Measurements from ENCODE around the gene PATJ.

PATJ gene

GRCh38 chr1:61754545-61754944 is 12.3 kb downstream of the PATJ start:
- Histone ChIP-seq H3K27me3 (no peaks in the 10 kb centered on the region), H3K36me3 (no peaks in the 10 kb centered on the region), H3K4me3 (ENCODE audit: low read depth in 1 of 2, low read length in 1 of 2) (no peak overlapping the region), H3K9me3 (no peaks in the 10 kb centered on the region), H3K27ac (no peak overlapping the region), H3K4me1 (ENCODE audit: control insufficient read depth in 1 of 2, insufficient read depth in 1 of 2, low read depth in 1 of 2, low read length in 1 of 2) (no peaks in the 10 kb centered on the region)
- TF ChIP-seq CTCF (IDR thresholded peaks at IDR 0.05): no peak

DNA sequence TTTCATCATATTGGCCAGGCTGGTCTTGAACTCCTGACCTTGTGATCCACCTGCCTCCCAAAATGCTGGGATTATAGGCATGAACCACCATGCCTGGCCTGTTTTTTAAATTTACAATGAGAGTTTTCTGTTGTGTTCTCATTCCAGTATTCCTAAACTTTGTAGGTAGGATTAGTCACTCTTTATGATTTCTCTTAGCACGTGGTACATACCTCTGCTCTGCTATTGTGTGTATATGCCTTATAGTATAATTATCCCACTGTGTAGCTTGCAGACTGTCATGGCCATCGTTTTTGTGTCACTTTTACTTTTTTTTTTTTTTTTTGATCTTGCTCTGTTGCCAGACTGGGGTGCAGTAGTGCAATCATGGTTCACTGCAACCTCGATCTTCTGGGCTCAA is 14.5 kb downstream of the PATJ start:
- no peaks in the 10 kb centered on the region for H3K9me3 ChIP-seq
- no peaks in the 10 kb centered on the region for H3K36me3 ChIP-seq
- no peak overlapping the region for H3K27ac ChIP-seq
- no peak for TF ChIP-seq CTCF (IDR thresholded peaks at IDR 0.05)
- no peak overlapping the region for H3K4me3 ChIP-seq (ENCODE audit: low read depth in 1 of 2, low read length in 1 of 2)
- no peaks in the 10 kb centered on the region for H3K4me1 ChIP-seq (ENCODE audit: control insufficient read depth in 1 of 2, insufficient read depth in 1 of 2, low read depth in 1 of 2, low read length in 1 of 2)
- H3K27me3 ChIP-seq: no peaks in the 10 kb centered on the region

DNA sequence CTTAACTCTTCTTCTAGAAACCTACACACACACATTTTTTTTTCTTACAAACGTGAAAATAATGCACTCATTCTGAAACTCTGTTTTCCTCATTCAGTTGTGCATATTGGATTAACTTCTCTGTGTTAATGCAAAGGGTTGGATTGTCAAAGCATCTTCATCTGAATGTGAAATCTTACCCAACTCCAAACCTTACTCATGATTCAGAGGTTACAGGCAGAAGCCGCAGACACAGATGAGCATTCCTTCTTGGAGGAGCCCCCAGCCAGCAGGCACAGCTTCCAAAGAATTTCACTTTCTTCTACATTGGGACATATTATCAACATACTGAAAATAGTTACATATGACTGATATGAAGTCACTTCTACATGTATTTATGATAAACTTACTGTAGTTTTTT is 15.7 kb downstream of the PATJ start:
- Histone ChIP-seq H3K36me3 (no peaks in the 10 kb centered on the region), H3K27ac (no peak overlapping the region), H3K4me1 (ENCODE audit: control insufficient read depth in 1 of 2, insufficient read depth in 1 of 2, low read depth in 1 of 2, low read length in 1 of 2) (no peaks in the 10 kb centered on the region)

GRCh38 chr1:61770131-61770530 is 27.9 kb downstream of the PATJ start:
- Histone ChIP-seq H3K4me3 (ENCODE audit: low read depth in 1 of 2, low read length in 1 of 2) (no peak overlapping the region), H3K27me3 (no peaks in the 10 kb centered on the region), H3K36me3 (no peaks in the 10 kb centered on the region), H3K9me3 (no peaks in the 10 kb centered on the region), H3K27ac (no peak overlapping the region), H3K4me1 (ENCODE audit: control insufficient read depth in 1 of 2, insufficient read depth in 1 of 2, low read depth in 1 of 2, low read length in 1 of 2) (no peaks in the 10 kb centered on the region)
- no peak for TF ChIP-seq CTCF (IDR thresholded peaks at IDR 0.05)

More for the DNA sequence above, 15.7 kb downstream of the PATJ start:
- no peaks in the 10 kb centered on the region for H3K9me3 ChIP-seq
- no peak for TF ChIP-seq CTCF (IDR thresholded peaks at IDR 0.05)
- no peaks in the 10 kb centered on the region for H3K27me3 ChIP-seq
- H3K4me3 ChIP-seq (ENCODE audit: low read depth in 1 of 2, low read length in 1 of 2): no peak overlapping the region

DNA sequence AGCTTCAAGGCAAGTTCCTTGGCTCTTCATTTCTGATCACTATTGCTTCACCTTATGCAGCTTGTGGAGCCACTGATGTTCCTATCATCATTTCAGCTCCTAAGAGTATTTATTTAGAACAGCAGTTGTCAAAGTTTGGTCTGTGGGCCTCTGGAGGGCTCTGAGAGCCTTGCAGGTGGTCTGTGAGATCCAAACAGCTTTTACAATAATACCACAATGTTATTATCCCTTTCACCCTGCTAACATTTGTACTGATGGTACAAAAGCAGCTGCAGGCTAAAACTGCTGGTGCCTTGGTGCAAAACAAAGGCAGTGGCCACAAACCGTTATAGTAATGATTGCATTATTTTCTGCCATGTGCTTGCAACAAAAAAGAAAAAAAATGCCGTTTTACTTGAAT is 33.8 kb downstream of the PATJ start:
- TF ChIP-seq CTCF (IDR thresholded peaks at IDR 0.05): no peak
- H3K9me3 ChIP-seq: no peaks in the 10 kb centered on the region
- H3K4me3 ChIP-seq (ENCODE audit: low read depth in 1 of 2, low read length in 1 of 2): no peak overlapping the region
- H3K27ac ChIP-seq: no peak overlapping the region
- no peaks in the 10 kb centered on the region for H3K4me1 ChIP-seq (ENCODE audit: control insufficient read depth in 1 of 2, insufficient read depth in 1 of 2, low read depth in 1 of 2, low read length in 1 of 2)
- no peaks in the 10 kb centered on the region for H3K27me3 ChIP-seq
- H3K36me3 ChIP-seq: no peaks in the 10 kb centered on the region

DNA sequence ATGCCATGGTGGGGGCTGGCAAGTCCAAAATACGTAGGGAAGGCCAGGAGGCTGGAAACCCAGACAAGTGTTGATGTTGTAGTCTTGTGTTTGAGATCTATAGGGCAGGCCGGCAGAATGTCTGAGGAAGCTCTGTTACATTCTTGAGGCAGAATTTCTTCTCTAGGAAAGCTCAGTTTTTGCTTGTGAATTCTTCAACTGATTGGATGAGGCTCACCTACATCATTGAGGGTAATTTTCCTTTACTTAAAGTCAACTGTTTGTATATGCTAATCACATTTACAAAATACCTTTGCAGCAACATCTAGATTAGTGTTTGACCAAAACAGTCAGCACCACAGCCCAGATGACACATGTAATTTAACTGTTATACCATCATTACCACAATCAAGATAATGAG is 37.0 kb downstream of the PATJ start:
- Histone ChIP-seq H3K4me3 (ENCODE audit: low read depth in 1 of 2, low read length in 1 of 2) (no peak overlapping the region), H3K9me3 (no peaks in the 10 kb centered on the region), H3K27me3 (no peaks in the 10 kb centered on the region), H3K27ac (no peak overlapping the region), H3K36me3 (no peaks in the 10 kb centered on the region), H3K4me1 (ENCODE audit: control insufficient read depth in 1 of 2, insufficient read depth in 1 of 2, low read depth in 1 of 2, low read length in 1 of 2) (no peaks in the 10 kb centered on the region)
- TF ChIP-seq CTCF (IDR thresholded peaks at IDR 0.05): no peak

All from neutrophil (primary cell).